SU-DHL-6 (cell line): Measurements from ENCODE around the gene MSH6.

ENCODE experiments used
- H2AFZ ChIP-seq: fragments of 200-600 bp; sonication (generic); 2 replicates; pipeline ENCODE4 v1.6.1; 2014; ENCODE audit warnings: low read depth, mild to moderate bottlenecking, moderate library complexity, mixed read lengths, antibody characterized with exemption, low read length; ENCODE audit not compliant: severe bottlenecking
- H3F3A ChIP-seq: fragments of 200-600 bp; shearing (Covaris generic); 2 replicates; pipeline ENCODE4 v1.6.0; 2016; ENCODE audit warnings: antibody characterized with exemption, mild to moderate bottlenecking; ENCODE audit not compliant: insufficient read depth
- H3K27ac ChIP-seq: fragments of 200-600 bp; sonication (generic); 2 replicates; pipeline ENCODE4 v1.5.1; 2016; ENCODE audit warnings: low read depth, mild to moderate bottlenecking, low read length, moderate library complexity, mixed read lengths
- H3K27me3 ChIP-seq: fragments of 200-600 bp; sonication (generic), shearing (Covaris generic); 2 replicates; pipeline ENCODE4 v1.6.0; 2014; ENCODE audit warnings: mild to moderate bottlenecking, low read length
- H3K36me3 ChIP-seq: fragments of 200-600 bp; sonication (generic); 2 replicates; pipeline ENCODE4 v1.6.1; 2014; ENCODE audit warnings: mild to moderate bottlenecking, low read length, mixed read lengths
- H3K4me2 ChIP-seq: fragments of 300-600, 200-600 bp; shearing (Covaris generic), sonication (generic); 2 replicates; pipeline ENCODE4 v1.6.0; 2014; ENCODE audit warnings: low read length, low read depth, mild to moderate bottlenecking; ENCODE audit not compliant: poor library complexity, severe bottlenecking
- H3K4me3 ChIP-seq: fragments of 200-600 bp; sonication (generic); 2 replicates; pipeline ENCODE4 v1.5.1; 2014; ENCODE audit warnings: antibody characterized with exemption, low read length, mild to moderate bottlenecking, mixed read lengths; ENCODE audit not compliant: insufficient read depth, poor library complexity, severe bottlenecking
- H3K79me2 ChIP-seq: fragments of 200-600 bp; sonication (generic); 2 replicates; pipeline ENCODE4 v1.6.1; 2014; ENCODE audit warnings: mild to moderate bottlenecking, low read length, moderate library complexity; ENCODE audit not compliant: insufficient read depth
- H3K9ac ChIP-seq: fragments of 200-600 bp; sonication (generic); 2 replicates; pipeline ENCODE4 v1.7.0; 2014; ENCODE audit warnings: mild to moderate bottlenecking, low read length
- H3K9me2 ChIP-seq: fragments of 200-600 bp; sonication (generic); replicated peaks from 2 replicates; pipeline ENCODE4 v1.6.1; 2014; ENCODE audit warnings: low read length; ENCODE audit not compliant: insufficient read depth
- H3K9me3 ChIP-seq: fragments of 200-600 bp; sonication (generic); 2 replicates; pipeline ENCODE4 v1.6.1; 2014; ENCODE audit warnings: low read length, mixed read lengths; ENCODE audit not compliant: insufficient read depth
- H4K20me1 ChIP-seq: fragments of 200-600 bp; sonication (generic); 2 replicates; pipeline ENCODE4 v1.6.1; 2014; ENCODE audit warnings: low read depth, mild to moderate bottlenecking, antibody characterized with exemption, low read length, moderate library complexity, mixed read lengths
- CTCF ChIP-seq: fragments of 200-600 bp; sonication (generic); IDR thresholded peaks from one replicate; pipeline ENCODE4 v1.5.1; 2017; ENCODE audit warnings: antibody characterized with exemption, mild to moderate bottlenecking, low read length, moderate library complexity; ENCODE audit not compliant: insufficient read depth, poor library complexity, severe bottlenecking
- EZH2phosphoT487 ChIP-seq: fragments of 200-600 bp; sonication (generic), shearing (Covaris generic); conservative IDR thresholded peaks from 2 replicates; pipeline ENCODE4 v1.6.1; 2018; ENCODE audit warnings: mild to moderate bottlenecking, antibody characterized with exemption, low read length, moderate library complexity, mixed read lengths

Gene MSH6

GRCh38 chr2:47735912-47736311, 47.0 kb upstream of the MSH6 start:
- Histone ChIP-seq H3K27me3 (no peaks in the 10 kb centered on the region), H3K27ac (peak overlapping the region; percentile 92), H3K9ac (peak overlapping the region; percentile 34), H3K4me2 (peak overlapping the region; percentile 40), H3K36me3 (peaks cover 31% of the 10 kb centered on the region), H3F3A (peaks cover 34% of the 10 kb centered on the region), H3K9me2 (no peaks in the 10 kb centered on the region), H4K20me1 (no peaks in the 10 kb centered on the region), H3K9me3 (no peaks in the 10 kb centered on the region), H3K4me3 (no peak overlapping the region), H2AFZ (no peak overlapping the region), H3K79me2 (peaks cover 45% of the 10 kb centered on the region)
- TF ChIP-seq EZH2phosphoT487 = no peak
- no peak for TF ChIP-seq CTCF

- Histone ChIP-seq H3K79me2 (peaks cover 44% of the 10 kb centered on the region), H2AFZ (no peak overlapping the region), H3K9me2 (no peaks in the 10 kb centered on the region), H3F3A (peaks cover 45% of the 10 kb centered on the region), H3K27me3 (no peaks in the 10 kb centered on the region), H3K9ac (no peak overlapping the region), H3K4me2 (peak overlapping the region; percentile 42), H3K27ac (peak overlapping the region; percentile 92), H3K36me3 (peaks cover 37% of the 10 kb centered on the region), H4K20me1 (no peaks in the 10 kb centered on the region), H3K4me3 (no peak overlapping the region), H3K9me3 (no peaks in the 10 kb centered on the region)
- TF ChIP-seq EZH2phosphoT487 (no peak), CTCF (no peak)
These were observed 45.6 kb upstream of the MSH6 start for GRCh38 chr2:47737191-47737975.

- Histone ChIP-seq H3K9me3 (no peaks in the 10 kb centered on the region), H3K4me2 (peak overlapping the region; percentile 42), H3K9ac (peak overlapping the region; percentile 39), H2AFZ (no peak overlapping the region), H4K20me1 (no peaks in the 10 kb centered on the region), H3K36me3 (peaks cover 42% of the 10 kb centered on the region), H3F3A (peaks cover 46% of the 10 kb centered on the region), H3K9me2 (no peaks in the 10 kb centered on the region), H3K27ac (peak overlapping the region; percentile 92), H3K27me3 (no peaks in the 10 kb centered on the region), H3K79me2 (peaks cover 46% of the 10 kb centered on the region), H3K4me3 (no peak overlapping the region)
- TF ChIP-seq EZH2phosphoT487 (no peak), CTCF (no peak)
These were observed 44.6 kb upstream of the MSH6 start for GRCh38 chr2:47738331-47738730.
